ENCODE data around the gene SCRT2. TPM values are rescaled to one million over a fixed set of nuclear protein-coding genes. Genes with fewer than 3 reads are reported as not detected.
A peak's percentile ranks its signal among the peaks of the same experiment; 100 is the strongest.

SCRT2 gene
- total and polyA plus RNA-seq, 4 donors: not detected

DNA sequence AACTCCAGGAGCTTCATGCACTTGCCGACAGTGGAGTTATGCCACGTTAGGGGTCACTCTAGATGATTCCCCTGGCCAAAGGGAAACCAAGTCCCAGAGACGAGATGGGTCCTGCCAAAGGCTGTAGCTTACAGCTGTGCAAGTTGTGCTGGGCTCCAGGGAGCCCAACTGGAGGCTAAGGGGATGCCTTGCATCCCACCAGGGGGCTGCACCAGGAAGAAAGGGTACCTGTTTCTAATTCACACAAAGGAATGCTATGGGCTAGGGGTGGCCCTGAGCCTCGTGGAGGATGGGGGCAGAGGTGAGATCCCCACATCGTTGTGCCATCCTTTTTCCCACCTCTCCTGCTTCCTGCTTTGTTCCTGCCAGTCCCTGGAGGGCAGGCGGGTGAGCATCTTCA lies 23.7 kb upstream of the SCRT2 start:
- H3K4me3 ChIP-seq (ENCODE audit: low read depth in 1 of 3, low read length in 3 of 3): no peak overlapping the region
- WGBS: 71% methylated on average over 6 of the region's 6 CpGs
- no peak for TF ChIP-seq SP1 (IDR thresholded peaks at IDR 0.05)
- TF ChIP-seq HNF4A (conservative IDR thresholded peaks at IDR 0.05): no peak
- TF ChIP-seq, protein P1, sequence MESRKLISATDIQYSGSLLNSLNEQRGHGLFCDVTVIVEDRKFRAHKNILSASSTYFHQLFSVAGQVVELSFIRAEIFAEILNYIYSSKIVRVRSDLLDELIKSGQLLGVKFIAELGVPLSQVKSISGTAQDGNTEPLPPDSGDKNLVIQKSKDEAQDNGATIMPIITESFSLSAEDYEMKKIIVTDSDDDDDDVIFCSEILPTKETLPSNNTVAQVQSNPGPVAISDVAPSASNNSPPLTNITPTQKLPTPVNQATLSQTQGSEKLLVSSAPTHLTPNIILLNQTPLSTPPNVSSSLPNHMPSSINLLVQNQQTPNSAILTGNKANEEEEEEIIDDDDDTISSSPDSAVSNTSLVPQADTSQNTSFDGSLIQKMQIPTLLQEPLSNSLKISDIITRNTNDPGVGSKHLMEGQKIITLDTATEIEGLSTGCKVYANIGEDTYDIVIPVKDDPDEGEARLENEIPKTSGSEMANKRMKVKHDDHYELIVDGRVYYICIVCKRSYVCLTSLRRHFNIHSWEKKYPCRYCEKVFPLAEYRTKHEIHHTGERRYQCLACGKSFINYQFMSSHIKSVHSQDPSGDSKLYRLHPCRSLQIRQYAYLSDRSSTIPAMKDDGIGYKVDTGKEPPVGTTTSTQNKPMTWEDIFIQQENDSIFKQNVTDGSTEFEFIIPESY (IDR thresholded peaks at IDR 0.05): no peak
- no peak for TF ChIP-seq CTCF (IDR thresholded peaks at IDR 0.05; ENCODE audit: low read depth, low read length, missing input control)
- TF ChIP-seq YY1 (IDR thresholded peaks at IDR 0.05): no peak
- TF ChIP-seq, protein P2, sequence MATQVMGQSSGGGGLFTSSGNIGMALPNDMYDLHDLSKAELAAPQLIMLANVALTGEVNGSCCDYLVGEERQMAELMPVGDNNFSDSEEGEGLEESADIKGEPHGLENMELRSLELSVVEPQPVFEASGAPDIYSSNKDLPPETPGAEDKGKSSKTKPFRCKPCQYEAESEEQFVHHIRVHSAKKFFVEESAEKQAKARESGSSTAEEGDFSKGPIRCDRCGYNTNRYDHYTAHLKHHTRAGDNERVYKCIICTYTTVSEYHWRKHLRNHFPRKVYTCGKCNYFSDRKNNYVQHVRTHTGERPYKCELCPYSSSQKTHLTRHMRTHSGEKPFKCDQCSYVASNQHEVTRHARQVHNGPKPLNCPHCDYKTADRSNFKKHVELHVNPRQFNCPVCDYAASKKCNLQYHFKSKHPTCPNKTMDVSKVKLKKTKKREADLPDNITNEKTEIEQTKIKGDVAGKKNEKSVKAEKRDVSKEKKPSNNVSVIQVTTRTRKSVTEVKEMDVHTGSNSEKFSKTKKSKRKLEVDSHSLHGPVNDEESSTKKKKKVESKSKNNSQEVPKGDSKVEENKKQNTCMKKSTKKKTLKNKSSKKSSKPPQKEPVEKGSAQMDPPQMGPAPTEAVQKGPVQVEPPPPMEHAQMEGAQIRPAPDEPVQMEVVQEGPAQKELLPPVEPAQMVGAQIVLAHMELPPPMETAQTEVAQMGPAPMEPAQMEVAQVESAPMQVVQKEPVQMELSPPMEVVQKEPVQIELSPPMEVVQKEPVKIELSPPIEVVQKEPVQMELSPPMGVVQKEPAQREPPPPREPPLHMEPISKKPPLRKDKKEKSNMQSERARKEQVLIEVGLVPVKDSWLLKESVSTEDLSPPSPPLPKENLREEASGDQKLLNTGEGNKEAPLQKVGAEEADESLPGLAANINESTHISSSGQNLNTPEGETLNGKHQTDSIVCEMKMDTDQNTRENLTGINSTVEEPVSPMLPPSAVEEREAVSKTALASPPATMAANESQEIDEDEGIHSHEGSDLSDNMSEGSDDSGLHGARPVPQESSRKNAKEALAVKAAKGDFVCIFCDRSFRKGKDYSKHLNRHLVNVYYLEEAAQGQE (IDR thresholded peaks at IDR 0.05): no peak
- H3K36me3 ChIP-seq (ENCODE audit: control insufficient read depth in 4 of 4, insufficient read depth in 3 of 4, low read depth in 1 of 4, low read length in 3 of 4): no peaks in the 10 kb centered on the region
- no peaks in the 10 kb centered on the region for H3K9me3 ChIP-seq (ENCODE audit: control insufficient read depth in 4 of 4, low read length in 3 of 4)
- no peak overlapping the region for H3K9ac ChIP-seq (ENCODE audit: low read depth in 1 of 2, low read length in 2 of 2)
- peak overlapping the region in 1 of 2 donors; percentile 48 for H3K27ac ChIP-seq (ENCODE audit: low read depth in 1 of 2, low read length in 2 of 2)
- no peak for DNase-seq (ENCODE audit: low spot score)
- H3K27me3 ChIP-seq (ENCODE audit: control insufficient read depth in 4 of 4, insufficient read depth in 4 of 4, low read length in 3 of 4): no peaks in the 10 kb centered on the region
- peaks cover 3 to 13% (median 10%) of the 10 kb centered on the region in 4 donors for H3K4me1 ChIP-seq (ENCODE audit: control insufficient read depth in 4 of 4, insufficient read depth in 4 of 4, low read length in 3 of 4)

DNA sequence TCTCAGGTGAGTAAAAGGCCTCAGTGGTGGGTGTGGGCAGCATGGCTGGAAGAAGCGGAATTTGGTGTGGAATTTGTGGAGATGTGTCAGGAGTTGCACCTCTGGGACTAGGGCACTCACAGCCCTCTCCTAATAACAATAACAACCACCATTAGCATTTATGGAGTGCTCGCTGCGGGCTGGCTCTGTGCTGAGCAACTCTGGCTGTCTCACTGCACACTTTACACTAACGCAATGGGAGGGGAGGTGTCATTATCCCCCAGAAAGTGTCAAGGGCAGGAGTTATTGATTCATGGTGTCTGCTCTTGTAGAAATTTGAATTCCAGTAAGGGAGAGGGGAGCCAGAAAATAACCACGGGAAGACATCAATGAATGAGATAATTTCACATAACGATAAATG lies 22.7 kb upstream of the SCRT2 start:
- no peak overlapping the region for H3K4me3 ChIP-seq (ENCODE audit: low read depth in 1 of 3, low read length in 3 of 3)
- no peak overlapping the region for H3K27ac ChIP-seq (ENCODE audit: low read depth in 1 of 2, low read length in 2 of 2)
- no peak for DNase-seq (ENCODE audit: low spot score)
- no peaks in the 10 kb centered on the region for H3K36me3 ChIP-seq (ENCODE audit: control insufficient read depth in 4 of 4, insufficient read depth in 3 of 4, low read depth in 1 of 4, low read length in 3 of 4)
- no peaks in the 10 kb centered on the region for H3K9me3 ChIP-seq (ENCODE audit: control insufficient read depth in 4 of 4, low read length in 3 of 4)
- no peaks in the 10 kb centered on the region for H3K27me3 ChIP-seq (ENCODE audit: control insufficient read depth in 4 of 4, insufficient read depth in 4 of 4, low read length in 3 of 4)
- H3K4me1 ChIP-seq (ENCODE audit: control insufficient read depth in 4 of 4, insufficient read depth in 4 of 4, low read length in 3 of 4): peaks cover 3 to 13% (median 10%) of the 10 kb centered on the region in 4 donors
- no peak overlapping the region for H3K9ac ChIP-seq (ENCODE audit: low read depth in 1 of 2, low read length in 2 of 2)
- 78% methylated on average over 6 of the region's 6 CpGs for WGBS
- TF ChIP-seq YY1 (IDR thresholded peaks at IDR 0.05) (no peak), RXRA (IDR thresholded peaks at IDR 0.05) (no peak), FOXA1 (IDR thresholded peaks at IDR 0.05) (no peak), JUND (IDR thresholded peaks at IDR 0.05) (no peak), NR2F2 (IDR thresholded peaks at IDR 0.05) (no peak), RAD21 (IDR thresholded peaks at IDR 0.05) (no peak), SP1 (IDR thresholded peaks at IDR 0.05) (no peak), EGR1 (IDR thresholded peaks at IDR 0.05; ENCODE audit: low read depth in 2 of 2) (no peak), TAF1 (conservative IDR thresholded peaks at IDR 0.05) (no peak), GABPA (IDR thresholded peaks at IDR 0.05 in 1 of 2, conservative IDR thresholded peaks at IDR 0.05 in 1 of 2) (no peak), CTCF (IDR thresholded peaks at IDR 0.05; ENCODE audit: low read depth, low read length, missing input control) (no peak), HNF4A (conservative IDR thresholded peaks at IDR 0.05) (no peak), FOXA2 (IDR thresholded peaks at IDR 0.05) (no peak)
- TF ChIP-seq, protein P2 (IDR thresholded peaks at IDR 0.05): no peak
- TF ChIP-seq, protein P1 (IDR thresholded peaks at IDR 0.05): no peak
- TF ChIP-seq, protein P3, sequence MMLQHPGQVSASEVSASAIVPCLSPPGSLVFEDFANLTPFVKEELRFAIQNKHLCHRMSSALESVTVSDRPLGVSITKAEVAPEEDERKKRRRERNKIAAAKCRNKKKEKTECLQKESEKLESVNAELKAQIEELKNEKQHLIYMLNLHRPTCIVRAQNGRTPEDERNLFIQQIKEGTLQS (IDR thresholded peaks at IDR 0.05): no peak

Measured in liver (tissue), 9 donors.